ENCODE measurements around the gene MKLN1. TPM values are rescaled to one million over a fixed set of nuclear protein-coding genes. Genes with fewer than 3 reads are reported as not detected.

MKLN1 gene
- total and polyA plus RNA-seq, 2 of the 13 experiments (the other 11 are each of a cell fraction or from before 2014, with no cell fraction given): 33.6 to 43.5 TPM

DNA sequence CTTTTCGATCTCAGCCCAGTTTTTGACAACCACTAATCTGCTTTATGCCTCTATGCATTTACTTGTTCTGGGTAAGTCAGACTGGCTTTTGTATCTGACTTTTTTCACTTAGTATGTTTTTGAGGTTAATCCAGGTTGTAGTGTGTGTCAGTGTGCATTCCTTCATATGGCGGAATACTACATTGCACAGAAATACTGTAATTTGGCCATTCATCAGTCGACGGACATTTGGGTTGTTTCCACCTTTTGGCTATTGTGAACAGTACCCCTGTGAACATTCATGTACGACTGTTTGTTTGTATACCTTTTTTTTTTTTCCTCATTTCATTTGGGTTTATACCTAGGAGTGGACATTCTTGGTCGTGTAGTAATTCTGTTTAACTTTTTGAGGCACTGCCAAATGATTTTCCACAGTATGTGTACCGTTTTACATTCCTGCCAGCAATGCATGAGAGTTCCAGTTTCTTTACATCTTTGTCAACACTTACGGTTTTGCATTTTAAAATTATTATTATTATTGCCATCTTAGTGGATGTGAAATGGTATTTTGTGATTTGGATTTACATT is 57.4 kb downstream of the MKLN1 start:
- intact Hi-C loops (cut with micrococcal nuclease; ENCODE audit: unreplicated experiment) (no loop called here), in situ Hi-C loops (cut with HindIII; ENCODE audit: extremely low pct_ligation_motif_present, low pct_unique_long_range_greater_than_20kb) (no loop called here)
- DNase-seq (ENCODE audit: low spot score) (no peak), FAIRE-seq (no peak), ATAC-seq (no peak)
- no peak overlapping the region for H3K4me2 ChIP-seq (ENCODE audit: low read depth, low read length)
- no peak overlapping the region for H3K9ac ChIP-seq (ENCODE audit: insufficient read depth, low read depth, low read length)
- H3K79me2 ChIP-seq (ENCODE audit: insufficient read depth, low read length): peaks cover 25% of the 10 kb centered on the region
- WGBS (ENCODE audit: low lambda C conversion rate): 95% methylated on average over 8 of the region's 8 CpGs
- no peak overlapping the region for H3K4me3 ChIP-seq (replicated peaks in 1 of 3; ENCODE audit: insufficient read depth in 1 of 3, low read depth in 2 of 3, low read length in 3 of 3)
- H3K36me3 ChIP-seq (replicated peaks in 1 of 2; ENCODE audit: control insufficient read depth in 1 of 2, insufficient read depth in 2 of 2, low read length in 2 of 2): peaks cover 2 to 13% of the 10 kb centered on the region in 2 experiments; a peak in 3 of 5 replicates
- ChIA-PET POLR2A (no interaction called here), CTCF (ENCODE audit: low intra/inter-chr PET ratio, low total read pairs) (no interaction called here)
- H3K4me1 ChIP-seq (ENCODE audit: insufficient read depth, low read length): no peaks in the 10 kb centered on the region
- BruUV-seq (replicated peaks): no TSS peak
- no peak overlapping the region for H2AFZ ChIP-seq (ENCODE audit: low read length)
- peaks cover 11% of the 10 kb centered on the region; the same call in 1 of the 2 replicates for H4K20me1 ChIP-seq (ENCODE audit: insufficient read depth, low read length)
- H3K27me3 ChIP-seq (ENCODE audit: control insufficient read depth in 1 of 2, insufficient read depth in 2 of 2, low read length in 2 of 2): no peaks in the 10 kb centered on the region
- H3K9me3 ChIP-seq (ENCODE audit: low read length): no peaks in the 10 kb centered on the region
- no peak overlapping the region for H3K27ac ChIP-seq (ENCODE audit: extremely low read length, insufficient read depth, low read length)
- TF ChIP-seq, protein P1, sequence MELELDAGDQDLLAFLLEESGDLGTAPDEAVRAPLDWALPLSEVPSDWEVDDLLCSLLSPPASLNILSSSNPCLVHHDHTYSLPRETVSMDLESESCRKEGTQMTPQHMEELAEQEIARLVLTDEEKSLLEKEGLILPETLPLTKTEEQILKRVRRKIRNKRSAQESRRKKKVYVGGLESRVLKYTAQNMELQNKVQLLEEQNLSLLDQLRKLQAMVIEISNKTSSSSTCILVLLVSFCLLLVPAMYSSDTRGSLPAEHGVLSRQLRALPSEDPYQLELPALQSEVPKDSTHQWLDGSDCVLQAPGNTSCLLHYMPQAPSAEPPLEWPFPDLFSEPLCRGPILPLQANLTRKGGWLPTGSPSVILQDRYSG (CRISPR knock-in tag; IDR thresholded peaks at IDR 0.05): no peak
- TF ChIP-seq ZNF678 (CRISPR knock-in tag; IDR thresholded peaks at IDR 0.05) (no peak), MAFK (conservative IDR thresholded peaks at IDR 0.05 in 1 of 2, IDR thresholded peaks at IDR 0.05 in 1 of 2; ENCODE audit: low read length in 2 of 2) (no peak), ERF (CRISPR knock-in tag; IDR thresholded peaks at IDR 0.05) (no peak), ZNF230 (CRISPR knock-in tag; IDR thresholded peaks at IDR 0.05) (no peak), ZNF577 (CRISPR knock-in tag; IDR thresholded peaks at IDR 0.05; ENCODE audit: borderline replicate concordance, low read depth) (no peak), ZNF510 (CRISPR knock-in tag; IDR thresholded peaks at IDR 0.05; ENCODE audit: low read depth) (no peak), TCF12 (IDR thresholded peaks at IDR 0.05) (no peak), TCF12 (CRISPR knock-in tag; IDR thresholded peaks at IDR 0.05) (no peak), POLR2AphosphoS5 (IDR thresholded peaks at IDR 0.05; ENCODE audit: low read depth, low read length) (no peak), NFIB (CRISPR knock-in tag; IDR thresholded peaks at IDR 0.05; ENCODE audit: borderline replicate concordance) (no peak), ZNF205 (CRISPR knock-in tag; IDR thresholded peaks at IDR 0.05) (no peak), ARNT (IDR thresholded peaks at IDR 0.05) (no peak)
- TF ChIP-seq, protein P2, sequence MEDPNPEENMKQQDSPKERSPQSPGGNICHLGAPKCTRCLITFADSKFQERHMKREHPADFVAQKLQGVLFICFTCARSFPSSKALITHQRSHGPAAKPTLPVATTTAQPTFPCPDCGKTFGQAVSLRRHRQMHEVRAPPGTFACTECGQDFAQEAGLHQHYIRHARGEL (CRISPR knock-in tag; IDR thresholded peaks at IDR 0.05): no peak
- TF ChIP-seq, protein P3, sequence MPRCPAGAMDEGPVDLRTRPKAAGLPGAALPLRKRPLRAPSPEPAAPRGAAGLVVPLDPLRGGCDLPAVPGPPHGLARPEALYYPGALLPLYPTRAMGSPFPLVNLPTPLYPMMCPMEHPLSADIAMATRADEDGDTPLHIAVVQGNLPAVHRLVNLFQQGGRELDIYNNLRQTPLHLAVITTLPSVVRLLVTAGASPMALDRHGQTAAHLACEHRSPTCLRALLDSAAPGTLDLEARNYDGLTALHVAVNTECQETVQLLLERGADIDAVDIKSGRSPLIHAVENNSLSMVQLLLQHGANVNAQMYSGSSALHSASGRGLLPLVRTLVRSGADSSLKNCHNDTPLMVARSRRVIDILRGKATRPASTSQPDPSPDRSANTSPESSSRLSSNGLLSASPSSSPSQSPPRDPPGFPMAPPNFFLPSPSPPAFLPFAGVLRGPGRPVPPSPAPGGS (CRISPR knock-in tag; IDR thresholded peaks at IDR 0.05): no peak
- TF ChIP-seq, protein P4, sequence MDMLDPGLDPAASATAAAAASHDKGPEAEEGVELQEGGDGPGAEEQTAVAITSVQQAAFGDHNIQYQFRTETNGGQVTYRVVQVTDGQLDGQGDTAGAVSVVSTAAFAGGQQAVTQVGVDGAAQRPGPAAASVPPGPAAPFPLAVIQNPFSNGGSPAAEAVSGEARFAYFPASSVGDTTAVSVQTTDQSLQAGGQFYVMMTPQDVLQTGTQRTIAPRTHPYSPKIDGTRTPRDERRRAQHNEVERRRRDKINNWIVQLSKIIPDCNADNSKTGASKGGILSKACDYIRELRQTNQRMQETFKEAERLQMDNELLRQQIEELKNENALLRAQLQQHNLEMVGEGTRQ (IDR thresholded peaks at IDR 0.05; ENCODE audit: low read depth, low read length): no peak
- TF ChIP-seq, protein P4 (CRISPR knock-in tag; IDR thresholded peaks at IDR 0.05; ENCODE audit: borderline replicate concordance): no peak
- TF ChIP-seq, protein P5, sequence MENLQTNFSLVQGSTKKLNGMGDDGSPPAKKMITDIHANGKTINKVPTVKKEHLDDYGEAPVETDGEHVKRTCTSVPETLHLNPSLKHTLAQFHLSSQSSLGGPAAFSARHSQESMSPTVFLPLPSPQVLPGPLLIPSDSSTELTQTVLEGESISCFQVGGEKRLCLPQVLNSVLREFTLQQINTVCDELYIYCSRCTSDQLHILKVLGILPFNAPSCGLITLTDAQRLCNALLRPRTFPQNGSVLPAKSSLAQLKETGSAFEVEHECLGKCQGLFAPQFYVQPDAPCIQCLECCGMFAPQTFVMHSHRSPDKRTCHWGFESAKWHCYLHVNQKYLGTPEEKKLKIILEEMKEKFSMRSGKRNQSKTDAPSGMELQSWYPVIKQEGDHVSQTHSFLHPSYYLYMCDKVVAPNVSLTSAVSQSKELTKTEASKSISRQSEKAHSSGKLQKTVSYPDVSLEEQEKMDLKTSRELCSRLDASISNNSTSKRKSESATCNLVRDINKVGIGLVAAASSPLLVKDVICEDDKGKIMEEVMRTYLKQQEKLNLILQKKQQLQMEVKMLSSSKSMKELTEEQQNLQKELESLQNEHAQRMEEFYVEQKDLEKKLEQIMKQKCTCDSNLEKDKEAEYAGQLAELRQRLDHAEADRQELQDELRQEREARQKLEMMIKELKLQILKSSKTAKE (CRISPR knock-in tag; IDR thresholded peaks at IDR 0.05; ENCODE audit: borderline replicate concordance): no peak

Measured in HepG2 (cell line).